Endothelial cell of umbilical vein (primary cell): ENCODE measurements around the gene NPDC1. TPM values are rescaled to one million over a fixed set of nuclear protein-coding genes. Genes with fewer than 3 reads are reported as not detected.

Experiments
- BruUV-seq: library from RNA; stranded (reverse); fragments of 400-500 nt; replicated peaks from 2 replicates; lab custom pipeline; 2021; lab: Mats Ljungman, UMichigan
- CTCF ChIA-PET: fragments of 300-600, 350-600 bp; sonication (Branson Sonifier 250); formaldehyde crosslinking; loops from one replicate; lab custom pipeline; 2021; ENCODE audit warnings: antibody characterized with exemption, inconsistent platforms; lab: Charles Lee
- POLR2A ChIA-PET: fragments of 300-600, 350-600 bp; sonication (Branson Sonifier 250); formaldehyde crosslinking; loops from one replicate; lab custom pipeline; 2021; ENCODE audit warnings: antibody characterized with exemption, inconsistent platforms; lab: Charles Lee
- DNase-seq: peaks from one replicate; pipeline ENCODE4 v3.0.0-alpha.2; 2011; ENCODE audit warnings: low read depth, low spot score
- FAIRE-seq: peaks from 2 replicates; lab custom pipeline; 2011; peaks lifted over from hg19 to GRCh38; lab: Jason Lieb, UNC
- H2AFZ ChIP-seq: 2 replicates; pipeline ENCODE4 v1.6.0; 2012; ENCODE audit warnings: low read depth, low read length, control low read depth, inconsistent platforms
- H3K27ac ChIP-seq: 2 replicates; pipeline ENCODE4 v1.5.1; 2011; ENCODE audit warnings: low read depth, mild to moderate bottlenecking, control low read depth, low read length, moderate library complexity; ENCODE audit not compliant: insufficient read depth
- H3K27me3 ChIP-seq, 2 experiments: 2 replicates each; pipeline versions ENCODE4 v1.6.0 to v1.6.1; 2011; ENCODE audit warnings: low read length in 2 of 2, mixed read lengths in 1 of 2; ENCODE audit not compliant: control insufficient read depth in 2 of 2, insufficient read depth in 2 of 2
- H3K36me3 ChIP-seq, 2 experiments: 2 replicates in 1 of 2; 3 replicates in 1 of 2; pipeline ENCODE4 v1.5.1; 2011; ENCODE audit warnings: low read length in 2 of 2, mild to moderate bottlenecking in 1 of 2, moderate library complexity in 1 of 2; ENCODE audit not compliant: control insufficient read depth in 2 of 2, insufficient read depth in 2 of 2; ENCODE audit errors: extremely low read depth in 1 of 2
- H3K4me1 ChIP-seq: 3 replicates; pipeline ENCODE4 v1.5.1; 2011; ENCODE audit warnings: mild to moderate bottlenecking, low read length; ENCODE audit not compliant: control insufficient read depth, insufficient read depth; ENCODE audit errors: extremely low read depth
- H3K4me2 ChIP-seq: 2 replicates; pipeline ENCODE4 v1.6.1; 2011; ENCODE audit warnings: low read length, control low read depth, mixed read lengths; ENCODE audit not compliant: insufficient read depth
- H3K4me3 ChIP-seq, 3 experiments: fragments of 200-600 bp in 1 of 3; sonication (generic), shearing (Covaris generic) in 1 of 3; replicated peaks in 1 of 3; 2 replicates each; pipeline ENCODE4 v1.5.1; 2011 to 2016; ENCODE audit warnings: control low read depth in 3 of 3, low read length in 3 of 3, mild to moderate bottlenecking in 2 of 3, inconsistent platforms in 1 of 3, low read depth in 1 of 3, moderate library complexity in 1 of 3; ENCODE audit not compliant: insufficient read depth in 1 of 3
- H3K79me2 ChIP-seq: 2 replicates; pipeline ENCODE4 v1.6.0; 2012; ENCODE audit warnings: low read length, inconsistent platforms; ENCODE audit not compliant: control insufficient read depth, insufficient read depth
- H3K9ac ChIP-seq: replicated peaks from 2 replicates; pipeline ENCODE3; 2011; ENCODE audit warnings: low read length, control low read depth; ENCODE audit not compliant: insufficient read depth; ENCODE audit errors: extremely low read depth
- H3K9me1 ChIP-seq: replicated peaks from 3 replicates; pipeline ENCODE4 v1.6.0; 2011; ENCODE audit warnings: mild to moderate bottlenecking, low read length; ENCODE audit not compliant: control insufficient read depth, insufficient read depth; ENCODE audit errors: extremely low read depth
- H3K9me3 ChIP-seq: replicated peaks from 2 replicates; pipeline ENCODE4 v1.5.1; 2012; ENCODE audit warnings: low read length, inconsistent platforms; ENCODE audit not compliant: control insufficient read depth, insufficient read depth
- H4K20me1 ChIP-seq: replicated peaks from 2 replicates; pipeline ENCODE3; 2011; ENCODE audit warnings: mild to moderate bottlenecking, low read length; ENCODE audit not compliant: control insufficient read depth, insufficient read depth; ENCODE audit errors: extremely low read depth
- EZH2 ChIP-seq: IDR thresholded peaks from 2 replicates; pipeline ENCODE4 v1.6.1; 2012; ENCODE audit warnings: borderline replicate concordance, low read depth, mild to moderate bottlenecking, moderate library complexity, low read length, inconsistent platforms; ENCODE audit not compliant: severe bottlenecking
- FOS ChIP-seq: IDR thresholded peaks from 2 replicates; pipeline ENCODE4 v1.6.1; 2011; ENCODE audit warnings: mild to moderate bottlenecking, low read length, moderate library complexity, borderline replicate concordance; ENCODE audit not compliant: insufficient read depth
- GATA2 ChIP-seq: IDR thresholded peaks from 2 replicates; pipeline ENCODE4 v1.7.0; 2011; ENCODE audit warnings: low read depth, mild to moderate bottlenecking, moderate library complexity, mixed read lengths, low read length; ENCODE audit not compliant: insufficient read length, insufficient read depth
- JUN ChIP-seq: IDR thresholded peaks from 2 replicates; pipeline ENCODE4 v1.6.1; 2011; ENCODE audit warnings: borderline replicate concordance, low read depth; ENCODE audit not compliant: insufficient read length, insufficient read depth
- MAX ChIP-seq: IDR thresholded peaks from 2 replicates; pipeline ENCODE4 v1.6.1; 2011; ENCODE audit not compliant: insufficient read depth, insufficient read length
- MYC ChIP-seq: IDR thresholded peaks from one replicate; pipeline ENCODE4 v1.6.1; 2011; ENCODE audit warnings: mild to moderate bottlenecking, low read depth, low read length
- POLR2A ChIP-seq: IDR thresholded peaks from 2 replicates; pipeline ENCODE4 v1.6.1; 2012; ENCODE audit warnings: low read depth, mild to moderate bottlenecking, control low read depth, low read length
- POLR2AphosphoS5 ChIP-seq: IDR thresholded peaks from 2 replicates; pipeline ENCODE4 v1.6.1; 2012; ENCODE audit warnings: low read depth, mild to moderate bottlenecking, control low read depth, low read length, moderate library complexity; ENCODE audit not compliant: insufficient read depth
- dilution Hi-C: fragments of 300-500 bp; cut with MboI; formaldehyde crosslinking; loops from one replicate; pipeline ENCODE4 v1.15.0; 2019; ENCODE audit warnings: low sequenced_read_pairs; ENCODE audit not compliant: extremely low pct_ligation_motif_present
- intact Hi-C: fragments of 100-400 bp; cut with micrococcal nuclease; formaldehyde crosslinking; loops from one replicate; pipeline ENCODE4 v1.10.0; 2022
- polyA plus RNA-seq, 4 experiments: library from polyadenylated mRNA; depleted of rRNA in 3 of 4; stranded (reverse) in 3 of 4; unstranded in 1 of 4; fragments of >200 nt; gene quantifications; 2 replicates each; pipeline versions ENCODE4 v1.2.1 to v1.2.3, GENCODE V29; 2011 to 2012; ENCODE audit warnings: missing spikeins in 1 of 4
- total RNA-seq: library from RNA; stranded (reverse); gene quantifications from 2 replicates; pipeline ENCODE4 v1.2.3, GENCODE V29; 2021
- TF ChIP-seq, protein P1 (sequence below), 2 donors: IDR thresholded peaks; 1 replicate in 1 of 2; 2 replicates in 1 of 2; pipeline ENCODE4 v1.5.1; 2011; ENCODE audit warnings: low read length in 2 of 2, mild to moderate bottlenecking in 2 of 2, moderate library complexity in 2 of 2, control low read depth in 1 of 2, inconsistent platforms in 1 of 2, low read depth in 1 of 2; ENCODE audit not compliant: insufficient read depth in 1 of 2; ENCODE audit errors: extremely low read depth in 1 of 2

The NPDC1 gene
- total and polyA plus RNA-seq, 2 donors (not counting 3 experiments of a cell fraction or from before 2014, with no cell fraction given): 115 to 181 TPM

DNA sequence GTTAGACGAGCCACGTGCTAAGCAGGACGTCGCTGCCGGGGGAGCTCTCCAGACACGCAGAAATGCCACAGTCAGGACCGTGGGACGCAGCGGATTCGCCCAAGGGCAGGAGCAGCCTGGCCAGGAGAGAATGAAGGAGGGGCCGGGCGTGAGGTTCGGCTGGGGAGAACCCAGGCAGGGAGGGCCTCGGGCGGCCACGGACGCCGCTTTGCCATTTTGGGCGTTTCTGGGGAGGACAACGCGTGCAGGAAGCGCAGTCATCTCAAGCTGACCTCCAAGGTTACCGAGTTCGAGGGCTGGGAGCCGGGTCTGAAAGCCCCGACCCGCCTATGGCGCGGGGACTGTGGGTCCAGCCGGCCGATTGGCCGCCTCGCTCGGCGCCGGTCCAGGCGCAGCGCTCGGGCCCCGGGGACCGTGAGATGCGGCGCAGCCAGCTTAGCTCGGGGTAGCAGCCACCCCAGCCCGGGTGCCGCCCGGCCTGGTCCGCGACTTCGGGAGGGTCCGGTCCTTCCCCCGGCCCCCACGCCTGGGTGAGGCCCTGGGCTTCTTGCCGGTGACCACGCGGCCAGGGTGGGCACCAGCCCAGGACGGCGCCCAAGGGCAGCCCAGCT lies 40.0 kb upstream of the NPDC1 start:
- DNase-seq (peak; percentile 37), FAIRE-seq (peak; percentile 76)
- TSS peak; percentile 70 for BruUV-seq
- H3K79me2 ChIP-seq: no peaks in the 10 kb centered on the region
- peak overlapping the region; percentile 54 for H3K4me2 ChIP-seq
- H2AFZ ChIP-seq: peak overlapping the region; percentile 10
- H3K27ac ChIP-seq: peak overlapping the region; percentile 48
- no peaks in the 10 kb centered on the region for H3K9me3 ChIP-seq
- TF ChIP-seq JUN: no peak
- peak; percentile 19 for TF ChIP-seq MAX
- peak; percentile 56 for TF ChIP-seq POLR2A
- peaks cover 0 to 20% of the 10 kb centered on the region in 2 experiments for H3K36me3 ChIP-seq
- H3K27me3 ChIP-seq: no peaks in the 10 kb centered on the region
- peaks cover 28% of the 10 kb centered on the region for H3K4me1 ChIP-seq
- H3K9ac ChIP-seq: peak overlapping the region; percentile 59
- dilution Hi-C loops (no loop called here), intact Hi-C loops (loop anchor here (1.0 to 2.0 kb wide), 3 partner anchors 29 to 57 kb away; partner anchors contain the start of genes ABCA2, DPP7 and NPDC1)
- H3K4me3 ChIP-seq: peak overlapping the region; percentile 2 to 62 (median 25)
- CTCF ChIA-PET: interaction anchor here (0.9 to 1.8 kb wide), 7 partner anchors 8 to 151 kb away, joined by 7 to 12 read pairs (median 8); partner anchors contain the start of genes SAPCD2 and UAP1L1
- POLR2A ChIA-PET: interaction anchor here (0.6 to 1.7 kb wide), 5 partner anchors 9 to 156 kb away, joined by 3 to 10 read pairs (median 4); partner anchors contain the start of genes SAPCD2 and TUBB4B
- no peaks in the 10 kb centered on the region for H4K20me1 ChIP-seq
- no peaks in the 10 kb centered on the region for H3K9me1 ChIP-seq

- TF ChIP-seq POLR2A: no peak
- no peak for TF ChIP-seq FOS
- TF ChIP-seq MYC: no peak
- no peak for TF ChIP-seq POLR2AphosphoS5
- TF ChIP-seq, protein P1, sequence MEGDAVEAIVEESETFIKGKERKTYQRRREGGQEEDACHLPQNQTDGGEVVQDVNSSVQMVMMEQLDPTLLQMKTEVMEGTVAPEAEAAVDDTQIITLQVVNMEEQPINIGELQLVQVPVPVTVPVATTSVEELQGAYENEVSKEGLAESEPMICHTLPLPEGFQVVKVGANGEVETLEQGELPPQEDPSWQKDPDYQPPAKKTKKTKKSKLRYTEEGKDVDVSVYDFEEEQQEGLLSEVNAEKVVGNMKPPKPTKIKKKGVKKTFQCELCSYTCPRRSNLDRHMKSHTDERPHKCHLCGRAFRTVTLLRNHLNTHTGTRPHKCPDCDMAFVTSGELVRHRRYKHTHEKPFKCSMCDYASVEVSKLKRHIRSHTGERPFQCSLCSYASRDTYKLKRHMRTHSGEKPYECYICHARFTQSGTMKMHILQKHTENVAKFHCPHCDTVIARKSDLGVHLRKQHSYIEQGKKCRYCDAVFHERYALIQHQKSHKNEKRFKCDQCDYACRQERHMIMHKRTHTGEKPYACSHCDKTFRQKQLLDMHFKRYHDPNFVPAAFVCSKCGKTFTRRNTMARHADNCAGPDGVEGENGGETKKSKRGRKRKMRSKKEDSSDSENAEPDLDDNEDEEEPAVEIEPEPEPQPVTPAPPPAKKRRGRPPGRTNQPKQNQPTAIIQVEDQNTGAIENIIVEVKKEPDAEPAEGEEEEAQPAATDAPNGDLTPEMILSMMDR (IDR thresholded peaks at IDR 0.05; ENCODE audit: extremely low read depth in 1 of 2, insufficient read depth in 1 of 2, low read depth in 1 of 2, low read length in 2 of 2): no peak
- no peak for TF ChIP-seq EZH2
- TF ChIP-seq MAX: no peak
- no peak for TF ChIP-seq GATA2
- no peak for TF ChIP-seq JUN
- Histone ChIP-seq H3K79me2 (no peaks in the 10 kb centered on the region), H3K4me3 (no peak overlapping the region), H3K4me2 (no peak overlapping the region), H3K4me1 (peaks cover 28% of the 10 kb centered on the region), H3K27me3 (no peaks in the 10 kb centered on the region), H4K20me1 (no peaks in the 10 kb centered on the region), H2AFZ (no peak overlapping the region), H3K27ac (no peak overlapping the region), H3K9me1 (no peaks in the 10 kb centered on the region), H3K36me3 (peaks cover 0 to 27% of the 10 kb centered on the region in 2 experiments), H3K9me3 (no peaks in the 10 kb centered on the region), H3K9ac (no peak overlapping the region)
- no peak for DNase-seq
- ChIA-PET POLR2A (no interaction called here), CTCF (interaction anchor here (2.0 to 2.8 kb wide), 2 partner anchors 21 to 35 kb away, joined by 7 to 12 read pairs; no protein-coding TSS in a partner anchor)
- no peak for FAIRE-seq
- no TSS peak for BruUV-seq
- intact Hi-C loops (no loop called here), dilution Hi-C loops (no loop called here)
Measured at GRCh38 chr9:137084526-137084925, 38.5 kb upstream of the NPDC1 start.
